B cell (primary cell): Measurements from ENCODE around the gene CLEC4G. TPM values are rescaled to one million over a fixed set of nuclear protein-coding genes. Genes with fewer than 3 reads are reported as not detected.

Experiments used
- ATAC-seq: fragments of 200-7000 bp; cut with Tn5 transposase; one replicate; pipeline ENCODE4 v1.10.0; 2021; ENCODE audit warnings: low read depth, mild to moderate bottlenecking, moderate number of reproducible peaks, moderate library complexity
- CTCF ChIA-PET: fragments of 350-600 bp; sonication (Branson Sonifier 250); formaldehyde crosslinking; loops from one replicate; lab custom pipeline; 2021; ENCODE audit warnings: antibody characterized with exemption, inconsistent platforms; lab: Charles Lee
- POLR2A ChIA-PET: fragments of 350-600 bp; sonication (Branson Sonifier 250); formaldehyde crosslinking; loops from one replicate; lab custom pipeline; 2021; ENCODE audit warnings: antibody characterized with exemption; lab: Charles Lee
- DNase-seq: peaks from one replicate; pipeline ENCODE4 v3.0.0; 2013
- H2AFZ ChIP-seq: 2 replicates; pipeline ENCODE4 v1.6.1; 2012; ENCODE audit warnings: mild to moderate bottlenecking, low read depth, low read length; ENCODE audit not compliant: insufficient read depth, poor library complexity, severe bottlenecking
- H3K27ac ChIP-seq, 2 donors: 1 replicate in 1 of 2; 2 replicates in 1 of 2; pipeline ENCODE4 v1.5.1; 2012 to 2013; ENCODE audit warnings: low read length in 2 of 2, mild to moderate bottlenecking in 2 of 2, moderate library complexity in 1 of 2
- H3K27me3 ChIP-seq, 4 experiments: fragments of 200-600 bp in 1 of 4; sonication (generic) in 1 of 4; replicated peaks in 1 of 4; 1 replicate in 2 of 4; 2 replicates in 2 of 4; pipeline versions ENCODE4 v1.6.1 to v1.7.0; 2013 to 2016; ENCODE audit warnings: low read length in 3 of 4, mild to moderate bottlenecking in 2 of 4, mixed read lengths in 1 of 4, moderate library complexity in 1 of 4; ENCODE audit not compliant: insufficient read depth in 4 of 4, control insufficient read depth in 3 of 4; ENCODE audit errors: control extremely low read depth in 1 of 4
- H3K36me3 ChIP-seq, 2 experiments: replicated peaks in 1 of 2; 1 replicate in 1 of 2; 2 replicates in 1 of 2; pipeline versions ENCODE4 v1.6.1 to v1.7.1; 2013; ENCODE audit warnings: low read length in 1 of 2; ENCODE audit not compliant: insufficient read depth in 2 of 2, control insufficient read depth in 1 of 2; ENCODE audit errors: control extremely low read depth in 1 of 2, extremely low read depth in 1 of 2
- H3K4me1 ChIP-seq, 2 donors: fragments of 200-600 bp in 1 of 2; sonication (generic) in 1 of 2; 1 replicate in 1 of 2; 2 replicates in 1 of 2; pipeline versions ENCODE4 v1.5.1 to v1.6.1; 2013 to 2017; ENCODE audit warnings: low read length in 2 of 2; ENCODE audit not compliant: control insufficient read depth in 2 of 2, insufficient read depth in 2 of 2
- H3K4me2 ChIP-seq: replicated peaks from 2 replicates; pipeline ENCODE3; 2012; ENCODE audit warnings: mild to moderate bottlenecking, low read depth, low read length; ENCODE audit not compliant: poor library complexity, severe bottlenecking
- H3K4me3 ChIP-seq, 5 experiments: fragments of 200-600 bp in 1 of 5; sonication (generic) in 1 of 5; 1 replicate in 3 of 5; 2 replicates in 2 of 5; pipeline versions ENCODE4 v1.5.1 to v1.7.0; 2011 to 2016; ENCODE audit warnings: low read length in 4 of 5, mild to moderate bottlenecking in 4 of 5, low read depth in 2 of 5, control low read depth in 1 of 5, moderate library complexity in 1 of 5; ENCODE audit not compliant: insufficient read depth in 1 of 5; ENCODE audit errors: control extremely low read depth in 1 of 5, extremely low read depth in 1 of 5
- H3K79me2 ChIP-seq: fragments of 200-600 bp; sonication (generic); one replicate; pipeline ENCODE4 v1.6.0; 2016; ENCODE audit warnings: low read length; ENCODE audit not compliant: control insufficient read depth, insufficient read depth
- H3K9ac ChIP-seq: fragments of 200-600 bp; sonication (generic); 2 replicates; pipeline ENCODE4 v1.6.1; 2017; ENCODE audit warnings: mild to moderate bottlenecking, low read length, moderate library complexity
- H3K9me3 ChIP-seq, 3 donors: one replicate each; pipeline versions ENCODE4 v1.6.1 to v1.7.1; 2013; ENCODE audit warnings: low read length in 2 of 3; ENCODE audit not compliant: control insufficient read depth in 2 of 3, insufficient read depth in 1 of 3; ENCODE audit errors: control extremely low read depth in 1 of 3
- H4K20me1 ChIP-seq: 2 replicates; pipeline ENCODE4 v1.6.0; 2012; ENCODE audit warnings: mild to moderate bottlenecking, low read length; ENCODE audit not compliant: insufficient read depth, control insufficient read depth, poor library complexity, severe bottlenecking
- H3K27ac Mint-ChIP-seq: one replicate; pipeline ENCODE4 v1.8.0; 2021; ENCODE audit warnings: mixed read lengths
- H3K27me3 Mint-ChIP-seq: one replicate; pipeline ENCODE4 v1.8.0; 2021; ENCODE audit warnings: mixed read lengths
- H3K4me1 Mint-ChIP-seq: one replicate; pipeline ENCODE4 v1.8.0; 2021; ENCODE audit warnings: mixed read lengths
- H3K4me3 Mint-ChIP-seq: one replicate; pipeline ENCODE4 v1.8.0; 2021; ENCODE audit warnings: mixed read lengths
- H3K9me3 Mint-ChIP-seq: one replicate; pipeline ENCODE4 v1.8.0; 2022; ENCODE audit warnings: mixed read lengths; ENCODE audit not compliant: insufficient read depth
- EZH2 ChIP-seq: IDR thresholded peaks from 2 replicates; pipeline ENCODE4 v1.6.1; 2012; ENCODE audit warnings: borderline replicate concordance, low read depth, mild to moderate bottlenecking, moderate library complexity, low read length; ENCODE audit not compliant: insufficient read depth, poor library complexity, severe bottlenecking
- whole genome bisulfite sequencing: methylation state at CpG from one replicate; pipeline ENCODE4 v1.1.5; 2013; ENCODE audit warnings: missing lambda C conversion rate; ENCODE audit not compliant: insufficient coverage; 5-methylcytosine and 5-hydroxymethylcytosine counted together
- intact Hi-C: fragments of 100-400 bp; cut with micrococcal nuclease; formaldehyde crosslinking; loops from one replicate; pipeline ENCODE4 v1.10.0; 2022
- polyA plus RNA-seq: library from polyadenylated mRNA; depleted of rRNA; stranded (reverse); fragments of >200 nt; gene quantifications from 2 replicates; pipeline ENCODE4 v1.2.3, GENCODE V29; 2012
- total RNA-seq, 2 donors: library from RNA; stranded (reverse); fragments of 120-200 nt in 1 of 2; gene quantifications; 1 replicate in 1 of 2; 2 replicates in 1 of 2; pipeline versions ENCODE4 v1.2.3 to v1.2.4, GENCODE V29; 2013 to 2022
- TF ChIP-seq, protein P1 (sequence below): fragments of 200-600 bp; IDR thresholded peaks from one replicate; pipeline ENCODE4 v1.8.0; 2022; ENCODE audit warnings: antibody characterized with exemption, mild to moderate bottlenecking

Gene CLEC4G
- total and polyA plus RNA-seq, 2 donors (not counting 1 experiment from before 2014, with no cell fraction given), result 1.3 TPM; not detected in 1

DNA sequence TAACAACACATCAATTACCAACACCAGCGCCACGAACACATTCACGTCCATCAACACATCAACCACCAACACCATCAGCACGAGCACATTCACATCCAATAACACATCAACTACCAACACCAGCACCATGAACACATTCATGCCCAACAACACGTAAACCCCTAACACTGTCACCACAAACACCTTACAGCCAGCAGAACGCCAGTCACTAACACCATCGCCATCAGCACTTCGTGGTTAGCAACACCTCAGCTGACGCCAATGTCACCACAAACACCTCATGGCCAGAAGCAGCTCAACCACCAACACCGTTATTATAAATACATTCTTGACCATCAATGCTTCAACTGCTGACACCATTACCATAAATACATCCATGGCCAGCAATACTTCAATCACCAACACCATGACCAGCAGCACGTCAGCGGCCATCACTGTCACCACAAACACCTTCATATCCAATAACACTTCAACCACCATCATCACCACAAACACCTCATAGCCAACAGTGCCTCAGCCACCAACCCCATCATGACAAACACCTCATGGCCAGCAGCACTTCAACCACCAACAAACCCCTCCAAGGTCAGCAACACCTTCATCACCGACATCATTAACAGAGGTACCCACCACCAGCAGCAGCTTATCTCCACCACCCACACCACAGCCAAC, 39.4 kb downstream of the CLEC4G start:
- H3K4me2 ChIP-seq, result peak overlapping the region; percentile 42
- H3K27ac Mint-ChIP-seq, result no peak overlapping the region
- TF ChIP-seq, protein P1, sequence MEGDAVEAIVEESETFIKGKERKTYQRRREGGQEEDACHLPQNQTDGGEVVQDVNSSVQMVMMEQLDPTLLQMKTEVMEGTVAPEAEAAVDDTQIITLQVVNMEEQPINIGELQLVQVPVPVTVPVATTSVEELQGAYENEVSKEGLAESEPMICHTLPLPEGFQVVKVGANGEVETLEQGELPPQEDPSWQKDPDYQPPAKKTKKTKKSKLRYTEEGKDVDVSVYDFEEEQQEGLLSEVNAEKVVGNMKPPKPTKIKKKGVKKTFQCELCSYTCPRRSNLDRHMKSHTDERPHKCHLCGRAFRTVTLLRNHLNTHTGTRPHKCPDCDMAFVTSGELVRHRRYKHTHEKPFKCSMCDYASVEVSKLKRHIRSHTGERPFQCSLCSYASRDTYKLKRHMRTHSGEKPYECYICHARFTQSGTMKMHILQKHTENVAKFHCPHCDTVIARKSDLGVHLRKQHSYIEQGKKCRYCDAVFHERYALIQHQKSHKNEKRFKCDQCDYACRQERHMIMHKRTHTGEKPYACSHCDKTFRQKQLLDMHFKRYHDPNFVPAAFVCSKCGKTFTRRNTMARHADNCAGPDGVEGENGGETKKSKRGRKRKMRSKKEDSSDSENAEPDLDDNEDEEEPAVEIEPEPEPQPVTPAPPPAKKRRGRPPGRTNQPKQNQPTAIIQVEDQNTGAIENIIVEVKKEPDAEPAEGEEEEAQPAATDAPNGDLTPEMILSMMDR, result no peak
- TF ChIP-seq EZH2, result no peak
- no peak for DNase-seq
- ATAC-seq, result no peak
- H3K4me1 ChIP-seq, result peaks cover 66 to 69% of the 10 kb centered on the region in 2 donors
- peaks cover 70% of the 10 kb centered on the region for H3K79me2 ChIP-seq
- WGBS, result 83% methylated on average over 13 of the region's 13 CpGs
- H3K27me3 ChIP-seq, result no peaks in the 10 kb centered on the region
- peaks cover 0 to 65% of the 10 kb centered on the region in 2 experiments for H3K36me3 ChIP-seq
- CTCF ChIA-PET, result interaction anchor here (1.0 to 3.8 kb wide), 3 partner anchors 12 to 107 kb away, joined by 3 to 14 read pairs (median 5); partner anchors contain the start of gene TRAPPC5
- POLR2A ChIA-PET, result no interaction called here
- no peaks in the 10 kb centered on the region for H3K27me3 Mint-ChIP-seq
- no peak overlapping the region for H3K4me3 ChIP-seq
- peaks cover 39% of the 10 kb centered on the region for H4K20me1 ChIP-seq
- peak overlapping the region; percentile 43 to 59 for H3K27ac ChIP-seq
- H3K9ac ChIP-seq, result peak overlapping the region; percentile 8
- H3K9me3 Mint-ChIP-seq, result no peaks in the 10 kb centered on the region
- no peaks in the 10 kb centered on the region for H3K9me3 ChIP-seq
- H3K4me3 Mint-ChIP-seq, result no peak overlapping the region
- H3K4me1 Mint-ChIP-seq, result peaks cover 33% of the 10 kb centered on the region
- intact Hi-C loops, result no loop called here
- no peak overlapping the region for H2AFZ ChIP-seq

GRCh38 chr19:7691497-7691896, 40.4 kb downstream of the CLEC4G start:
- H3K27ac Mint-ChIP-seq, result no peak overlapping the region
- TF ChIP-seq, protein P1, result no peak
- no peak for TF ChIP-seq EZH2
- Histone ChIP-seq H3K27ac (peak overlapping the region in 1 of 2 donors; percentile 47), H3K4me1 (peaks cover 56 to 58% of the 10 kb centered on the region in 2 donors), H3K9me3 (no peaks in the 10 kb centered on the region), H3K36me3 (peaks cover 0 to 59% of the 10 kb centered on the region in 2 experiments), H3K9ac (no peak overlapping the region), H2AFZ (no peak overlapping the region), H3K4me2 (peak overlapping the region; percentile 23), H4K20me1 (peaks cover 39% of the 10 kb centered on the region), H3K27me3 (no peaks in the 10 kb centered on the region), H3K4me3 (no peak overlapping the region), H3K79me2 (peaks cover 59% of the 10 kb centered on the region)
- ChIA-PET POLR2A (interaction anchor here (0.6 kb wide), 1 partner anchor 87 kb away, joined by 6 read pairs; no protein-coding TSS in a partner anchor), CTCF (interaction anchor here (0.6 to 3.8 kb wide), 3 partner anchors 11 to 108 kb away, joined by 3 to 14 read pairs (median 5); partner anchors contain the start of gene TRAPPC5)
- ATAC-seq, result no peak
- no peaks in the 10 kb centered on the region for H3K27me3 Mint-ChIP-seq
- DNase-seq, result peak; percentile 23
- intact Hi-C loops, result no loop called here
- no peak overlapping the region for H3K4me3 Mint-ChIP-seq
- H3K9me3 Mint-ChIP-seq, result no peaks in the 10 kb centered on the region
- peaks cover 26% of the 10 kb centered on the region for H3K4me1 Mint-ChIP-seq
